ENCODE results near the gene NOTUM. TPM values are rescaled to one million over a fixed set of nuclear protein-coding genes. Genes with fewer than 3 reads are reported as not detected.

The NOTUM gene
- polyA plus RNA-seq, 3 donors: not detected

DNA sequence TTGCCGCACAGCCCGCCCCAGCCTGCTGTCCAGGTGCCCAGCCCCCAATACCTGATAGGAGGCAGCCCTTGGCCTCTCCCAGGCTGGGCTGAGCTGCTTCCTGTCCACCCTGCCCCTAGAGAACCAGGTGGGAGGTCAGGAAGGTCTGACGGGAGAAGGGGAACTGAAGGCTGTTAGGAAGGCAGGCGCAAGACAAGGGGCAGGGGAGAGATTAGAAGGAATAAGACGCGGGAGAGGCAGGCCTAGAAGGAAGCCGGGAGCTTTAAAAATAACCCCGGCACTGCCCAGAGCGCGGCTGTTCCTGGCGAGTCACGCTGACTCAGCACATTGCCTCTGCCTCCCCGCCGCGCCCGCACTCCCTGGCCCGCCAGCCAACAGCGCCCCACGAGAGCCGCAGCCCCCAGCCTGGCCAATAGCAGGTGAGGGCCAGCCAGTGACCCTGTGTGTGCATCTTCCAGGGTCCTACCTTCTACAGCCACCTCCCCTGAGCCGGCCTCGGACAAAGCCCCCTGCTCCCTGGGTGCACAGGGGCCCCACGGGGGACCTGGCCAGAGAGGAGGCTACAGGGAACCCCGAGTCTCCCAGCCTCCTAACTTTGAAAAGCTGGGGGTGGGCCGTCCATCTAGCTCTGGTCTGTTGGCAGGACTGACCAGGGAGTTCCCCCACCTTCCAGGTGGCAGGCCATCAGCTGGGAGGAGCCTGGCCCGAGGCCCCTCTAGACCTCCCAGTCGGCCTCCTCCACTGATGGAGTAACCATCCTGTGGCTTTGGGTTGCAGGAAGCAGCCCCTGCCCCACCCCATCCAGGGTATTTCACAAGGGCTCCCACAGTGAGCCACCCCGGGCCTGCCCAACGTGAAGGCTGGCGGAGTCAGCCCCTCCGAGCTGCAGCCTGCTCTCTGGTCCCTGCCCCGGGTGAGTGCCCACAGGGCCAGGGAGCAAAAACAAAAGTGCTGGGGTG is 37.4 kb downstream of the NOTUM start:
- Histone ChIP-seq H3K4me3 (replicated peaks in 1 of 3; ENCODE audit: low read depth in 2 of 3, low read length in 3 of 3) (peak overlapping the region; percentile 30 to 81 (median 36)), H3K9me3 (replicated peaks in 1 of 2; ENCODE audit: control insufficient read depth in 1 of 2, insufficient read depth in 1 of 2, low read length in 2 of 2) (no peaks in the 10 kb centered on the region), H3K27me3 (ENCODE audit: control insufficient read depth in 2 of 2, insufficient read depth in 2 of 2, low read length in 2 of 2) (peaks cover 3 to 6% of the 10 kb centered on the region in 2 donors), H2AFZ (ENCODE audit: insufficient read depth, low read depth, low read length, poor library complexity, severe bottlenecking) (no peak overlapping the region), H3K27ac (ENCODE audit: low read depth in 1 of 2, low read length in 2 of 2) (peak overlapping the region; percentile 76 to 95), H3K9ac (ENCODE audit: insufficient read depth, low read length, poor library complexity, severe bottlenecking) (peak overlapping the region; percentile 73), H4K20me1 (ENCODE audit: insufficient read depth, low read length) (peaks cover 76% of the 10 kb centered on the region), H3K36me3 (replicated peaks in 1 of 2; ENCODE audit: control insufficient read depth in 1 of 2, insufficient read depth in 2 of 2, low read length in 2 of 2) (peaks cover 17 to 22% of the 10 kb centered on the region in 2 donors), H3K4me2 (replicated peaks; ENCODE audit: extremely low read depth, low read length, poor library complexity, severe bottlenecking) (peak overlapping the region; percentile 90), H3K79me2 (ENCODE audit: insufficient read depth, low read length) (peaks cover 86% of the 10 kb centered on the region), H3K4me1 (ENCODE audit: control insufficient read depth in 1 of 2, insufficient read depth in 2 of 2, low read length in 2 of 2) (peaks cover 85 to 91% of the 10 kb centered on the region in 2 donors)
- peaks cover 0 to 1% (median 0%) of the 10 kb centered on the region in 7 donors for H3K9me3 Mint-ChIP-seq
- intact Hi-C loops (cut with micrococcal nuclease): no loop called here
- TF ChIP-seq, protein P1, sequence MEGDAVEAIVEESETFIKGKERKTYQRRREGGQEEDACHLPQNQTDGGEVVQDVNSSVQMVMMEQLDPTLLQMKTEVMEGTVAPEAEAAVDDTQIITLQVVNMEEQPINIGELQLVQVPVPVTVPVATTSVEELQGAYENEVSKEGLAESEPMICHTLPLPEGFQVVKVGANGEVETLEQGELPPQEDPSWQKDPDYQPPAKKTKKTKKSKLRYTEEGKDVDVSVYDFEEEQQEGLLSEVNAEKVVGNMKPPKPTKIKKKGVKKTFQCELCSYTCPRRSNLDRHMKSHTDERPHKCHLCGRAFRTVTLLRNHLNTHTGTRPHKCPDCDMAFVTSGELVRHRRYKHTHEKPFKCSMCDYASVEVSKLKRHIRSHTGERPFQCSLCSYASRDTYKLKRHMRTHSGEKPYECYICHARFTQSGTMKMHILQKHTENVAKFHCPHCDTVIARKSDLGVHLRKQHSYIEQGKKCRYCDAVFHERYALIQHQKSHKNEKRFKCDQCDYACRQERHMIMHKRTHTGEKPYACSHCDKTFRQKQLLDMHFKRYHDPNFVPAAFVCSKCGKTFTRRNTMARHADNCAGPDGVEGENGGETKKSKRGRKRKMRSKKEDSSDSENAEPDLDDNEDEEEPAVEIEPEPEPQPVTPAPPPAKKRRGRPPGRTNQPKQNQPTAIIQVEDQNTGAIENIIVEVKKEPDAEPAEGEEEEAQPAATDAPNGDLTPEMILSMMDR (IDR thresholded peaks at IDR 0.05): no peak
- H3K4me1 Mint-ChIP-seq: peaks cover 77% of the 10 kb centered on the region
- H3K27me3 Mint-ChIP-seq (ENCODE audit: low read depth in 3 of 3): peaks cover 2 to 7% (median 5%) of the 10 kb centered on the region in 3 donors
- peak; percentile 78 to 88 (median 88) for DNase-seq
- H3K36me3 Mint-ChIP-seq: peaks cover 20 to 35% of the 10 kb centered on the region in 2 donors
- peak overlapping the region; percentile 75 to 92 for H3K4me3 Mint-ChIP-seq
- 0% methylated on average over 27 of the region's 32 CpGs for WGBS (ENCODE audit: insufficient coverage)
- peak overlapping the region; percentile 90 to 97 (median 93) for H3K27ac Mint-ChIP-seq

DNA sequence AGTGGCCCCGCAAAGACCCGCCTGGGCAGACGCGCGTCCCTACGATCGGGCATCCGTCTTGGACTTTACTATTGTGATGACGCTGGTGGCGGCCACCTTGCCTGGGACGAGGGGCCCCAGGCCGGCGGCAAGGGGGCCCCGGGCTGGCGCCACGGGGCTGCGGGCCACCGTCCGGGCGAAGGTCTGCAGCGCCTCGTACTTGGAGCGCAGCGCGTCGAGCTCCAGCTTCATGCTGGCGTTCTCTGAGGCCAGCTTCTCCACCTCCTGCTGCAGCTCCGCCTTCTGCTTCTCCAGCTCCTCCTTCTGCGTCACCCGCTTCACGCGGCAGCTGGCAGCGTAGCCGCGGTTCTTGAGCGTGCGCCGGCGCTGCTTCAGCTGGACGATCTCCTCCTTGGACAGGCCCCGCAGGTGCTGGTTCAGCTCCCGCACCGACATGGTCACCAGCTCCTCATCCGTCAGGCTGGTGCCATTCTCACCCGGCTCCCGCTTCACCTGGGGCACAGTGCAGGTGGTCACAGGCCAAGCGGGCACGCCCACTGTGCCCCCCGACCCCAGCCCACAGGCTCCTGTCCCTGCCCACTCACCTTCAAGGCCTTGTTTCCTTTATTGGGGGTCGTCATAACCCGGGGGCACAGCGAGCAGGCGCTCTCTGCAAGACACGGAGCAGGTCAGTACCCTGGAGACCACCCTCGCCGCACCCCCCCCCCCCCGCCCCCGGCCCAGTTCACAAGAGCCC is 38.3 kb downstream of the NOTUM start:
- Histone ChIP-seq H3K9me3 (replicated peaks in 1 of 2; ENCODE audit: control insufficient read depth in 1 of 2, insufficient read depth in 1 of 2, low read length in 2 of 2) (no peaks in the 10 kb centered on the region), H3K79me2 (ENCODE audit: insufficient read depth, low read length) (peaks cover 94% of the 10 kb centered on the region), H3K27me3 (ENCODE audit: control insufficient read depth in 2 of 2, insufficient read depth in 2 of 2, low read length in 2 of 2) (no peaks in the 10 kb centered on the region), H3K36me3 (replicated peaks in 1 of 2; ENCODE audit: control insufficient read depth in 1 of 2, insufficient read depth in 2 of 2, low read length in 2 of 2) (peaks cover 17 to 22% of the 10 kb centered on the region in 2 donors), H3K4me1 (ENCODE audit: control insufficient read depth in 1 of 2, insufficient read depth in 2 of 2, low read length in 2 of 2) (peaks cover 85 to 88% of the 10 kb centered on the region in 2 donors), H3K4me2 (replicated peaks; ENCODE audit: extremely low read depth, low read length, poor library complexity, severe bottlenecking) (peak overlapping the region; percentile 90), H4K20me1 (ENCODE audit: insufficient read depth, low read length) (peaks cover 78% of the 10 kb centered on the region), H2AFZ (ENCODE audit: insufficient read depth, low read depth, low read length, poor library complexity, severe bottlenecking) (no peak overlapping the region), H3K27ac (ENCODE audit: low read depth in 1 of 2, low read length in 2 of 2) (peak overlapping the region; percentile 77 to 95), H3K4me3 (replicated peaks in 1 of 3; ENCODE audit: low read depth in 2 of 3, low read length in 3 of 3) (peak overlapping the region; percentile 30 to 81 (median 36)), H3K9ac (ENCODE audit: insufficient read depth, low read length, poor library complexity, severe bottlenecking) (peak overlapping the region; percentile 73)
- 68% methylated on average over 42 of the region's 58 CpGs for WGBS (ENCODE audit: insufficient coverage)
- DNase-seq: peak in 1 of 3 donors; percentile 34
- Mint-ChIP-seq H3K36me3 (peaks cover 20 to 35% of the 10 kb centered on the region in 2 donors), H3K27me3 (ENCODE audit: low read depth in 3 of 3) (no peaks in the 10 kb centered on the region), H3K9me3 (peaks cover 0 to 1% (median 0%) of the 10 kb centered on the region in 7 donors), H3K4me1 (peaks cover 78% of the 10 kb centered on the region), H3K4me3 (peak overlapping the region; percentile 59 to 83), H3K27ac (peak overlapping the region; percentile 75 to 97 (median 92))
- TF ChIP-seq, protein P1 (IDR thresholded peaks at IDR 0.05): no peak
- intact Hi-C loops (cut with micrococcal nuclease): no loop called here

All from CD14-positive monocyte (primary cell).